Hepatocyte (in vitro differentiated cells): ENCODE measurements around the gene ASL. TPM values are rescaled to one million over a fixed set of nuclear protein-coding genes. Genes with fewer than 3 reads are reported as not detected.
"Not testable (repeated sequence)": the region's sequence is repeated elsewhere in the genome, so short reads cannot be mapped to it uniquely, and the experiment has no call there.

ENCODE experiments used
- DNase-seq: peaks from one replicate; pipeline ENCODE4 v3.0.0-alpha.2; 2016; ENCODE audit warnings: low spot score
- H2AFZ ChIP-seq: fragments of 200-600 bp; sonication (generic); 2 replicates; pipeline ENCODE4 v1.6.0; 2016; ENCODE audit warnings: antibody characterized with exemption, mild to moderate bottlenecking
- H3K27ac ChIP-seq: fragments of 200-600 bp; sonication (generic); 2 replicates; pipeline ENCODE4 v1.5.1; 2016; ENCODE audit warnings: mild to moderate bottlenecking
- H3K27me3 ChIP-seq: fragments of 200-600 bp; sonication (generic); 2 replicates; pipeline ENCODE4 v1.6.1; 2016
- H3K36me3 ChIP-seq: fragments of 200-600 bp; sonication (generic); replicated peaks from 2 replicates; pipeline ENCODE4 v1.5.1; 2016; ENCODE audit warnings: low read depth; ENCODE audit not compliant: insufficient read depth
- H3K4me1 ChIP-seq: fragments of 200-600 bp; sonication (generic); 2 replicates; pipeline ENCODE4 v1.5.1; 2016; ENCODE audit warnings: mild to moderate bottlenecking, moderate library complexity; ENCODE audit not compliant: insufficient read depth
- H3K4me2 ChIP-seq: fragments of 200-600 bp; sonication (generic); 2 replicates; pipeline ENCODE4 v1.6.0; 2016
- H3K4me3 ChIP-seq: fragments of 200-600 bp; sonication (generic); 2 replicates; pipeline ENCODE4 v1.5.1; 2016; ENCODE audit warnings: mild to moderate bottlenecking
- H3K79me2 ChIP-seq: fragments of 200-600 bp; sonication (generic); 2 replicates; pipeline ENCODE4 v1.6.0; 2017; ENCODE audit warnings: mild to moderate bottlenecking
- H3K9me2 ChIP-seq: fragments of 200-600 bp; sonication (generic); replicated peaks from 2 replicates; pipeline ENCODE4 v1.6.0; 2017; ENCODE audit warnings: mild to moderate bottlenecking; ENCODE audit not compliant: insufficient read depth
- H3K9me3 ChIP-seq: fragments of 200-600 bp; sonication (generic); 2 replicates; pipeline ENCODE4 v1.5.1; 2016; ENCODE audit warnings: low read depth, mild to moderate bottlenecking
- H4K20me1 ChIP-seq: fragments of 200-600 bp; sonication (generic); 2 replicates; pipeline ENCODE4 v1.6.0; 2016; ENCODE audit warnings: mild to moderate bottlenecking; ENCODE audit not compliant: insufficient read depth, poor library complexity, severe bottlenecking
- CTCF ChIP-seq: fragments of 200-600 bp; sonication (generic); IDR thresholded peaks from 2 replicates; pipeline ENCODE4 v1.5.1; 2016; ENCODE audit warnings: antibody characterized with exemption, mild to moderate bottlenecking; ENCODE audit not compliant: poor library complexity
- EZH2 ChIP-seq: fragments of 200-600 bp; sonication (generic); IDR thresholded peaks from 2 replicates; pipeline ENCODE4 v1.6.1; 2016; ENCODE audit warnings: antibody characterized with exemption, mild to moderate bottlenecking, borderline replicate concordance
- EZH2phosphoT487 ChIP-seq: fragments of 200-600 bp; sonication (generic); IDR thresholded peaks from one replicate; pipeline ENCODE4 v1.6.1; 2018; ENCODE audit warnings: antibody characterized with exemption, mild to moderate bottlenecking, low read depth, moderate library complexity; ENCODE audit not compliant: unreplicated experiment, severe bottlenecking
- WGBS: methylation state at CpG from one replicate; pipeline ENCODE4 v1.1.6; 2016; ENCODE audit warnings: low lambda C conversion rate; ENCODE audit errors: missing lambda C conversion rate; 5-methylcytosine and 5-hydroxymethylcytosine counted together
- polyA plus RNA-seq: library from polyadenylated mRNA; unstranded; fragments of >200 nt; fragmentation: Nextera tagmentation; extraction: Ambion mirVana; gene quantifications from 2 replicates; pipeline ENCODE4 v1.2.1, GENCODE V29; 2016
- total RNA-seq: library from RNA; depleted of rRNA; stranded (reverse); fragments of >200 nt; gene quantifications from 2 replicates; pipeline ENCODE4 v1.2.3, GENCODE V29; 2014

The ASL gene
- total and polyA plus RNA-seq, 2 experiments from 2014 or later = 98.5 to 109 TPM

GRCh38 chr7:66118603-66119002, 43.0 kb downstream of the ASL start:
- H3K36me3 ChIP-seq = no peaks in the 10 kb centered on the region
- no peaks in the 10 kb centered on the region for H3K9me3 ChIP-seq
- peaks cover 23% of the 10 kb centered on the region for H4K20me1 ChIP-seq
- H2AFZ ChIP-seq = no peak overlapping the region
- H3K4me1 ChIP-seq = peaks cover 21% of the 10 kb centered on the region
- H3K4me2 ChIP-seq = no peak overlapping the region
- no peaks in the 10 kb centered on the region for H3K9me2 ChIP-seq
- no peak for DNase-seq
- H3K4me3 ChIP-seq = no peak overlapping the region
- TF ChIP-seq CTCF (no peak), EZH2phosphoT487 (no peak), EZH2 (no peak)
- 92% methylated on average over 3 of the region's 3 CpGs for WGBS
- peak overlapping the region; percentile 28 for H3K27ac ChIP-seq
- no peaks in the 10 kb centered on the region for H3K27me3 ChIP-seq
- H3K79me2 ChIP-seq = peaks cover 83% of the 10 kb centered on the region

- Histone ChIP-seq H3K9me3 (no peaks in the 10 kb centered on the region), H3K4me2 (no peak overlapping the region), H3K27me3 (no peaks in the 10 kb centered on the region), H4K20me1 (peaks cover 23% of the 10 kb centered on the region), H2AFZ (no peak overlapping the region), H3K36me3 (no peaks in the 10 kb centered on the region), H3K4me1 (peaks cover 23% of the 10 kb centered on the region), H3K4me3 (no peak overlapping the region), H3K79me2 (peaks cover 85% of the 10 kb centered on the region), H3K27ac (peak overlapping the region; percentile 28), H3K9me2 (no peaks in the 10 kb centered on the region)
- DNase-seq = no peak
- TF ChIP-seq CTCF (no peak), EZH2 (no peak), EZH2phosphoT487 (no peak)
- 79% methylated on average over 4 of the region's 4 CpGs for WGBS
Observed at GRCh38 chr7:66119245-66119850, 43.7 kb downstream of the ASL start.

- Histone ChIP-seq H3K4me2 (no peak overlapping the region), H3K9me3 (no peaks in the 10 kb centered on the region), H3K9me2 (no peaks in the 10 kb centered on the region), H3K79me2 (peaks cover 95% of the 10 kb centered on the region), H3K4me3 (no peak overlapping the region), H2AFZ (no peak overlapping the region), H3K27me3 (no peaks in the 10 kb centered on the region), H3K27ac (peak overlapping the region; percentile 23), H4K20me1 (peaks cover 40% of the 10 kb centered on the region), H3K4me1 (peaks cover 17% of the 10 kb centered on the region), H3K36me3 (no peaks in the 10 kb centered on the region)
- no peak for DNase-seq
- TF ChIP-seq EZH2phosphoT487 (no peak), EZH2 (no peak)
- WGBS = 97% methylated on average over 9 of the region's 9 CpGs
Observed at GRCh38 chr7:66123175-66123528, 47.5 kb downstream of the ASL start.

GRCh38 chr7:66124569-66124861, 48.9 kb downstream of the ASL start:
- H3K9me3 ChIP-seq, H3K9me2 ChIP-seq, H3K4me2 ChIP-seq, DNase-seq, H2AFZ ChIP-seq, H3K27ac ChIP-seq, H3K27me3 ChIP-seq, H3K36me3 ChIP-seq, H3K4me3 ChIP-seq: not testable (repeated sequence)
- Histone ChIP-seq H3K79me2 (peaks cover 95% of the 10 kb centered on the region), H4K20me1 (peaks cover 34% of the 10 kb centered on the region), H3K4me1 (peaks cover 13% of the 10 kb centered on the region)
- 86% methylated on average over 5 of the region's 5 CpGs for WGBS
